NOMO-1 treated with DMSO at 0.1 percent for 48 hours (cell line): ENCODE results near the gene ALG8.
"Not testable (repeated sequence)": the region's sequence is repeated elsewhere in the genome, so short reads cannot be mapped to it uniquely, and the experiment has no call there.

Experiments used
- DNase-seq: peaks from one replicate; lab custom pipeline; 2025; ENCODE audit not compliant: unreplicated experiment; lab: John Stamatoyannopoulos, UW

The ALG8 gene

GRCh38 chr11:78100676-78101472, 38.6 kb downstream of the ALG8 start:
- DNase-seq: no peak

DNA sequence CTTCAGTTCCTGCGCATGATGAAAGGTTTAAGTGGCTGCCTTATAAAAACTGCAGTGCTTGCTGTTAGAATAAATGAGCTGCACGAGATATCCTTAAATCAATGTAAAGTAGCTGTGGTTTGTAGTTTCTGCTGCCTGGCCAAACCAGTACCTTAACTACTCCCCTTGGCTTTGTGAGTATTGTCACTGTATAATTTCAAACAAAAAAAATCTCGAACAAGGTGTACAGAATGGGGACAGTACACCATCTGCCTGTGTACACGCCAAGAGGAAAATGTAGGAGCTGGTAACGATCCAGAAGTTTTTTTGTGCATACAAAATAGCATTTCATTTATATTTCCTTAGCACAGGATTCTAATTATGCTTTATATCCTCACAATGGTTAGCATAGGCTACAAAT, 39.2 kb downstream of the ALG8 start:
- DNase-seq: no peak

- no peak for DNase-seq
These were observed 39.8 kb downstream of the ALG8 start for GRCh38 chr11:78099666-78100065.

- no peak for DNase-seq
These were observed 41.6 kb downstream of the ALG8 start for GRCh38 chr11:78097666-78098385.

DNA sequence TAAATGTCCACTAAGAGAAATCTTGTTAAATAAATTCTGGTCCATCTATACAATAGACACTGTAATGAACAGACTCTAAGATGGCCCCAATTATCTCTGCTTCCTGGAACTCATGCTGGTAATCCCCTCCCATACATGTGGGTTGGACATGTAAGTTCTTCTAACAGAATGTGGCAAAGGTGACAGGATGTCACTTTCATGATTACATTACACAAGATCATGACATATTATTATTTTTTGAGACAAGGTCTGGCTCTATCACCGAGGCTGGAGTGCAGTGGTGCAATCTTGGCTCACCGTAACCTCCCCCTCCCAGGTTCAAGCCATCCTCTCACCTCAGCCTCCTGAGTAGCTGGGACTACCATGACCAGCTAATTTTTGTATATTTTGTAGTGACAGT, 45.2 kb downstream of the ALG8 start:
- no peak for DNase-seq

- DNase-seq: not testable (repeated sequence)
These were observed 52.8 kb downstream of the ALG8 start for GRCh38 chr11:78086521-78087074.

- no peak for DNase-seq
These were observed 53.5 kb downstream of the ALG8 start for GRCh38 chr11:78085972-78086371.

DNA sequence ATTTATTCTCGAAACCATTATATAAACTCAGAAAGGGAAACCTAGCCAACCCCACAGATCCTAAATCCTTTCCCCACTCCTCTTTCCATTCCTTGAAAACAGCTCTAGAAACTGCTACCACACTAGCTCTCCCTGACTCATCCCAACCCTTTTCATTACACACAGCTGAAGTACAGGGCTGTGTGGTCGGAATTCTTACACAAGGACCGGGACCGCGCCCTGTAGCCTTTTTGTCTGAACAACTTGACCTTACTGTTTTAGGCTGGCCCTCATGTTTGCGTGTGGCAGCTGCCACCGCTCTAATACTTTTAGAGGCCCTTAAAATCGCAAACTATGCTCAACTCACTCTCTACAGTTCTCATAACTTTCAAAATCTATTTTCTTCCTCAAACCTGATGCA, 54.9 kb downstream of the ALG8 start:
- DNase-seq: not testable (repeated sequence)

GRCh38 chr11:78083021-78083420, 56.4 kb downstream of the ALG8 start:
- no peak for DNase-seq

DNA sequence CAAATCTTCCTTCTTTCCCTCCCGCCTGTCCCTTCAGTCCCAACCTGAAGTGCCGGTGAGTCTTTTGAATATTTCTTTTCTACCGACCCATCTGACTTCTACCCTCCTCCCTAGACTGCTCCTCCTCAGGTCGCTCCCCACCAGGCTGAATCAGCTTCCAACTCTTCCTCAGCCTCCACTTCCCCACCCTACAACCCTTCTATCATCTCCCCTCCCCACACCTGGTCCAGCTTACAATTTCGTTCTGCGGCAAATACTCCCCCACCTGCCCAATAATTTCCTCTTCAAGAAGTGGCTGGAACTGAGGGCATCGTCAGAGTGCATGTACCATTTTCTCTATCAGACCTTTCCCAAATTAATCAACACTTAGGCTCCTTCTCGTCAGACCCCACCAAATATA, 57.3 kb downstream of the ALG8 start:
- no peak for DNase-seq

DNA sequence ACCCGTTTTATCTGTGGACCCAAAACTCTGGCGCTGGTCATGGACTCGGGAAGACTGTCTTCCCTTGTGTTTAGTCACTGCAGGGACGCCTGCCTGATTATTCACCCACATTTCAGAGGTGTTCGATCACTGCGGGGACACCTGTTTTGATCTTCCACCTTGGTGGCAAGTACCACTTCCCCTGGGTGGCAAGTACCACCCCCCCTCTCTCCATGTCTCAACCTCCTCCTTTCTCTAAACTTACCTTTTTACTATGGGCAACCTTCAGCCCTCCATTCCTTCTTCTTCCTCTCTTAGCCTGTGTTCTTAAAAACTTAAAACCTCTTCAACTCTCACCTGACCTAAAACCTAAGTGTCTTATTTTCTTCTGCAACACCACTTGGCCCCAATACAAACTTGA, 57.8 kb downstream of the ALG8 start:
- DNase-seq: no peak

DNA sequence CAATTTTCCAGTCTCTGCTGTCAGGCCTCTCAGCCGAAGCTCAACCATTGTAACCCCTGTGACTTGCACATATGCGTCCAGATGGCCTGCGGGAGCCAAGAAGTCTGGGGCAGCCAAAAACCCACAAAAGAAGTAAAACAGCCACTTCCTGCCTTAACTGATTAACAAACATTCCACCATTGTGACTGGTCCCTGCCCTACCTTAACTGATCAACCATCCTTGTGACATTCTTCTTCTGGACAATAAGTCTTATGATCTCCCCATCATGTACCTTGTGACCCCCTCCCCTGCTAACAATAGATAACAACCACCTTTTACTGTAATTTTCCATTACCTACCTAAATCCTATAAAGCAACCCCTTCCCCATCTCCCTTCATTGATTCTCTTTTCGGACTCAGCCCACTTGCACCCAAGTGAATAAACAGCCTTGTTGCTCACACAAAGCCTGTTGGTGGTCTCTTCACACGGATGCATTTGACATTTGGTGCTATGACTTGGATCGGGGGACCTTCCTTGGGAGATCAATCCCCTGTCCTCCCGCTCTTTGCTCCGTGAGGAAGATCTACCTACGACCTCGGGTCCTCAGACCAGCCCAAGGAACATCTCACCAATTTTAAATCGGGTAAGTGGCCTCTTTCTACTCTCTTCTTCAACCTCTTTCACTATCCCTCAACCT, 58.5 kb downstream of the ALG8 start:
- peak; percentile 48 for DNase-seq

- DNase-seq: no peak
These were observed 59.2 kb downstream of the ALG8 start for GRCh38 chr11:78080084-78080817.

- DNase-seq: peak; percentile 56
These were observed 60.0 kb downstream of the ALG8 start, which contains the start of gene NDUFC2 for GRCh38 chr11:78079232-78080083. Gene NDUFC2 (minus strand): TSS chr11:78079862. CDS start chr11:78079744, 118 bp downstream.

DNA sequence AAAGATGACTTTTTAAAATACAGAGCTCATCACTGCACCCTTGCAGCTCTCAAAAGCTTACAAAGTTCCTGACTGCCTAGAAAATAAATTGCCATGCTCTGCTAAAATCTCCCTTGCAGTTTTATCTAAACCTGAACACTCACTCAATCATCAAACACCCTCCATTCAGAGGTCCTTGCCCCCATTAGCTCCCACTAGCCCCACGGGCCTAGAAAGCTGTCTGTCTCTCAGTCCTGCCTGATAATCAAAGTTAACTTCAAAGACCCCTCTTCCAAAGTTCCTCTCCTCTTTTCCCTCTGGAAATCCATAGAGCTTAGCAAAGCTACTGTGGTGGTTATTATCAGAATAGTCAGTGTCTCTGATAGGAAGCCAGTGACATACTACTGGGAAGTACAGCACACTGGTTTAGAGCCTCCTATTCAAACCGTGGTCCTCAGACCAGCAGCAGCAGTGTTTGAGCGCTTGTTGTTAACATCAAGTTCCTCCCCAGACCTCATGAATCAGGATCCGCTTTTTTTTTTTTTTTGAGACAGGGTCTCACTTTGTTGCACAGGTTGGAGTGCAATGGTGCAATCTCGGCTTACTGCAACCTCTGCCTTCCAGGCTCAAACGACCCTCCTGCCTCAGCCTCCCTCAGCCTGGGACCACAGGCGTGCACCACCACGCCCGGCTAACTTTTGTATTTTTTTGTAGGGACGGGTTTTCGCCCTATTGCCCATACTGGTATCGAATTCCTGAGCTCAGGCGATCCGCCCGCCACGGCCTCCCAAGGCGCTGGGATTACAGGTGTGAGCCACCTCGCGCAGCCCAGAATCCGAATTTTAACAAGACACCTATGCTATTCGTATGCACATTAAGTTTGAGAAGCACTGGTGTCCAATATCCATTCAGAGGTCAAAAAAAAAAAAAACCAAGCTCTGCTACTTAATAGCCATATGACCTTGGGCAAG, 60.9 kb downstream of the ALG8 start:
- DNase-seq: no peak

DNA sequence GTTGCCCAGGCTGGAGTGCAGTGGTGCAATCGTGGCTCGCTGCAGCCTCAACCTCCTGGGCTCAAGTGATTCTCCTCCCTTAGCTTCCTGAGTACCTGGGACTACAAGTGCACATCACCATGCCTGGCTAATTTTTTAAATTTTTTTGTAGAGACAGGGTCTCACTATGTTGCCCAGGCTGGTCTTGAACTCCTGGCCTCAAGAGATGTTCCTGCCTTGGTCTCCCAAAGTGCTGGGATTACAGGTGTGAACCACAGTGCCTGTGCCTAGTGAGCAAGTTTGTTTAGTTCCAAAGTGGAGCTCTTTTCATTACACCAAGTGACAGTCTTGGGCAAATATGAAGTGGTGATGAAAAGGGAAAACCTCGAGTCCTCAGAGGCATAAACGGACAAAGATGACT, 61.8 kb downstream of the ALG8 start:
- not testable (repeated sequence) for DNase-seq

- DNase-seq: no peak
These were observed 62.6 kb downstream of the ALG8 start for GRCh38 chr11:78076733-78077403.

- DNase-seq: no peak
These were observed 64.7 kb downstream of the ALG8 start for GRCh38 chr11:78074756-78075155.
